ENCODE results near the gene ENPP3. TPM values are rescaled to one million over a fixed set of nuclear protein-coding genes. Genes with fewer than 3 reads are reported as not detected.
"Not testable (repeated sequence)": the region's sequence is repeated elsewhere in the genome, so short reads cannot be mapped to it uniquely, and the experiment has no call there.

ENPP3 gene
- polyA plus RNA-seq, 3 donors = not detected

DNA sequence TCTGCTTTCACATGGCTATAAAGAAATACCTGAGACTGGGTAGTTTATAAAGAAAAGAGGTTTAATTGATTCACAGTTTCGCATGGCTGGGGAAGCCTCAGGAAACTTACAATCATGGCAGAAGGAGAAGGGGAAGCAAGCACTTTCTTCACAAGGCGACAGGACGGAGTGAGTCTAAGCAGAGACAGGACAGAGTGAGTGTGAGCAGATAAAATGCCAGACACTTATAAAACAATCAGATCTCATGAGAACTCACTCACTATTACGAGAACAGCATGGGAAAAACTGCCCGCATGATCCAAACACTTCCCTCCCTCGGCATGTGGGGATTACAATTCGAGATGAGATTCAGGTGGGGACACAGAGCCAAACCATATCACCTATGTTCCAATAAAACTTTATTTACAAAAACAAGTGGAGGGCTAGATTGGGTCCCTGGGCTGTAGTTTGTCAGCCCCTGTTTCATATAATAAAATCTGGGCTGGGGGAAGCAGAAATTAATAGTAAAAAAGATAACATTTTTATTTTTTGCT lies 110.8 kb downstream of the ENPP3 start:
- 100% methylated on average over 1 of the region's 7 CpGs for WGBS (ENCODE audit: insufficient coverage)
- Histone ChIP-seq H3K4me3 (replicated peaks in 1 of 3; ENCODE audit: low read depth in 2 of 3, low read length in 3 of 3) (no peak overlapping the region), H4K20me1 (ENCODE audit: insufficient read depth, low read length) (no peaks in the 10 kb centered on the region), H3K4me1 (ENCODE audit: control insufficient read depth in 1 of 2, insufficient read depth in 2 of 2, low read length in 2 of 2) (no peaks in the 10 kb centered on the region), H3K9me3 (replicated peaks in 1 of 2; ENCODE audit: control insufficient read depth in 1 of 2, insufficient read depth in 1 of 2, low read length in 2 of 2) (no peaks in the 10 kb centered on the region), H3K9ac (ENCODE audit: insufficient read depth, low read length, poor library complexity, severe bottlenecking) (no peak overlapping the region), H3K27ac (ENCODE audit: low read depth in 1 of 2, low read length in 2 of 2) (no peak overlapping the region), H2AFZ (ENCODE audit: insufficient read depth, low read depth, low read length, poor library complexity, severe bottlenecking) (no peak overlapping the region), H3K36me3 (replicated peaks in 1 of 2; ENCODE audit: control insufficient read depth in 1 of 2, insufficient read depth in 2 of 2, low read length in 2 of 2) (no peaks in the 10 kb centered on the region), H3K27me3 (ENCODE audit: control insufficient read depth in 2 of 2, insufficient read depth in 2 of 2, low read length in 2 of 2) (no peaks in the 10 kb centered on the region), H3K79me2 (ENCODE audit: insufficient read depth, low read length) (no peaks in the 10 kb centered on the region), H3K4me2 (replicated peaks; ENCODE audit: extremely low read depth, low read length, poor library complexity, severe bottlenecking) (no peak overlapping the region)
- Mint-ChIP-seq H3K9me3 (peaks cover 0 to 1% (median 0%) of the 10 kb centered on the region in 7 donors), H3K36me3 (no peaks in the 10 kb centered on the region), H3K4me1 (no peaks in the 10 kb centered on the region), H3K27me3 (ENCODE audit: low read depth in 3 of 3) (peaks cover 2 to 3% (median 3%) of the 10 kb centered on the region in 3 donors), H3K4me3 (no peak overlapping the region), H3K27ac (no peak overlapping the region)
- TF ChIP-seq CTCF (IDR thresholded peaks at IDR 0.05) = no peak
- DNase-seq = no peak
- intact Hi-C loops (cut with micrococcal nuclease) = no loop called here

GRCh38 chr6:131749023-131749422 lies 111.9 kb downstream of the ENPP3 start:
- TF ChIP-seq CTCF (IDR thresholded peaks at IDR 0.05) = no peak
- no peaks in the 10 kb centered on the region for H3K27me3 ChIP-seq (ENCODE audit: control insufficient read depth in 2 of 2, insufficient read depth in 2 of 2, low read length in 2 of 2)
- Mint-ChIP-seq H3K27me3 (ENCODE audit: low read depth in 3 of 3) (peaks cover 0 to 5% (median 3%) of the 10 kb centered on the region in 3 donors), H3K27ac (no peak overlapping the region), H3K36me3 (no peaks in the 10 kb centered on the region), H3K4me3 (no peak overlapping the region), H3K4me1 (no peaks in the 10 kb centered on the region), H3K9me3 (peaks cover 0 to 3% (median 0%) of the 10 kb centered on the region in 7 donors)
- intact Hi-C loops (cut with micrococcal nuclease) = no loop called here
- no peaks in the 10 kb centered on the region for H3K4me1 ChIP-seq (ENCODE audit: control insufficient read depth in 1 of 2, insufficient read depth in 2 of 2, low read length in 2 of 2)
- no peaks in the 10 kb centered on the region for H3K9me3 ChIP-seq (replicated peaks in 1 of 2; ENCODE audit: control insufficient read depth in 1 of 2, insufficient read depth in 1 of 2, low read length in 2 of 2)
- no peaks in the 10 kb centered on the region for H3K36me3 ChIP-seq (replicated peaks in 1 of 2; ENCODE audit: control insufficient read depth in 1 of 2, insufficient read depth in 2 of 2, low read length in 2 of 2)
- H4K20me1 ChIP-seq (ENCODE audit: insufficient read depth, low read length) = no peaks in the 10 kb centered on the region
- no peak overlapping the region for H2AFZ ChIP-seq (ENCODE audit: insufficient read depth, low read depth, low read length, poor library complexity, severe bottlenecking)
- H3K4me3 ChIP-seq (replicated peaks in 1 of 3; ENCODE audit: low read depth in 2 of 3, low read length in 3 of 3) = no peak overlapping the region
- H3K4me2 ChIP-seq (replicated peaks; ENCODE audit: extremely low read depth, low read length, poor library complexity, severe bottlenecking) = no peak overlapping the region
- no CpG with 5 or more reads among the region's 7 CpGs for WGBS (ENCODE audit: insufficient coverage)
- H3K79me2 ChIP-seq (ENCODE audit: insufficient read depth, low read length) = no peaks in the 10 kb centered on the region
- H3K27ac ChIP-seq (ENCODE audit: low read depth in 1 of 2, low read length in 2 of 2) = no peak overlapping the region
- no peak for DNase-seq
- H3K9ac ChIP-seq (ENCODE audit: insufficient read depth, low read length, poor library complexity, severe bottlenecking) = no peak overlapping the region

DNA sequence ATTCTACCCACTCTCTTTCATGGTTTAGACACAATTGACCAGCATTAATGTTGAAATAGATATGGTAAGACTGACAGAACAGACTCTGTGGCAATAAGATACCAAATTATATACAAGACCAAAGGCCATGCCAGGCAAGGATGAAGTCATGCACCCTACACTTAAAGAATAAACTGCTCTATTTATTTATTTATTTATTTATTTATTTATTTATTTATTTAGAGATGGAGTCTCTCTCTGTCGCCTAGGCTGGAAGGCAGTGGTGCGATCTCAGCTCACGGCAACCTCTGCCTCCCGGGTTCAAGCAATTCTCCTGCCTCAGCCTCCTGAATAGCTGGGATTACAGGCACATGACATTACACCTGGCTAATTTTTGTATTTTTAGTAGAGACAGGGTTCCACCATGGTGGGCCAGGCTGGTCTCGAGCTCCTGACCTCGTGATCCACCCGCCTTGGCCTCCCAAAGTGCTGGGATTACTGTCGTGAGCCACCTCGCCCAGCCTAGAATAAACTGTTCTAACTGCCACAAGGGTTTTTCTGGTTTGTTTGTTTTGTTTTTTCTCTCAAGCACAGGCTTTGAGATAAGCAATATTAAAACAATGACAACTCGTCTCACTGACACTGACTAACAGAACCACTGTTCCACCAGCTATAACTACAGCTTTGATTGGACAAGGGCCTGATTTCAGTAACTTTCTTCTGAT lies 114.1 kb downstream of the ENPP3 start:
- H3K9me3 ChIP-seq (replicated peaks in 1 of 2; ENCODE audit: control insufficient read depth in 1 of 2, insufficient read depth in 1 of 2, low read length in 2 of 2); H3K9me3 Mint-ChIP-seq; H3K9ac ChIP-seq (ENCODE audit: insufficient read depth, low read length, poor library complexity, severe bottlenecking); H3K4me1 Mint-ChIP-seq; H3K27ac ChIP-seq (ENCODE audit: low read depth in 1 of 2, low read length in 2 of 2); intact Hi-C loops (cut with micrococcal nuclease); H3K4me3 Mint-ChIP-seq; H3K36me3 ChIP-seq (replicated peaks in 1 of 2; ENCODE audit: control insufficient read depth in 1 of 2, insufficient read depth in 2 of 2, low read length in 2 of 2); H3K79me2 ChIP-seq (ENCODE audit: insufficient read depth, low read length); H4K20me1 ChIP-seq (ENCODE audit: insufficient read depth, low read length); H3K27me3 Mint-ChIP-seq (ENCODE audit: low read depth in 3 of 3); H3K4me2 ChIP-seq (replicated peaks; ENCODE audit: extremely low read depth, low read length, poor library complexity, severe bottlenecking); H2AFZ ChIP-seq (ENCODE audit: insufficient read depth, low read depth, low read length, poor library complexity, severe bottlenecking); H3K36me3 Mint-ChIP-seq; H3K4me1 ChIP-seq (ENCODE audit: control insufficient read depth in 1 of 2, insufficient read depth in 2 of 2, low read length in 2 of 2); H3K4me3 ChIP-seq (replicated peaks in 1 of 3; ENCODE audit: low read depth in 2 of 3, low read length in 3 of 3); H3K27me3 ChIP-seq (ENCODE audit: control insufficient read depth in 2 of 2, insufficient read depth in 2 of 2, low read length in 2 of 2); DNase-seq: not testable (repeated sequence)
- H3K27ac Mint-ChIP-seq = peak overlapping the region in 1 of 7 donors; percentile 35
- WGBS (ENCODE audit: insufficient coverage) = 80% methylated on average over 2 of the region's 10 CpGs

All from CD14-positive monocyte (primary cell).